Central memory CD4-positive, alpha-beta T cell (primary cell): ENCODE results near the gene PNPLA6.
"Not testable (repeated sequence)": the region's sequence is repeated elsewhere in the genome, so short reads cannot be mapped to it uniquely, and the experiment has no call there.

Experiments used
- DNase-seq: peaks from one replicate; pipeline ENCODE4 v3.0.0; 2022

The PNPLA6 gene

DNA sequence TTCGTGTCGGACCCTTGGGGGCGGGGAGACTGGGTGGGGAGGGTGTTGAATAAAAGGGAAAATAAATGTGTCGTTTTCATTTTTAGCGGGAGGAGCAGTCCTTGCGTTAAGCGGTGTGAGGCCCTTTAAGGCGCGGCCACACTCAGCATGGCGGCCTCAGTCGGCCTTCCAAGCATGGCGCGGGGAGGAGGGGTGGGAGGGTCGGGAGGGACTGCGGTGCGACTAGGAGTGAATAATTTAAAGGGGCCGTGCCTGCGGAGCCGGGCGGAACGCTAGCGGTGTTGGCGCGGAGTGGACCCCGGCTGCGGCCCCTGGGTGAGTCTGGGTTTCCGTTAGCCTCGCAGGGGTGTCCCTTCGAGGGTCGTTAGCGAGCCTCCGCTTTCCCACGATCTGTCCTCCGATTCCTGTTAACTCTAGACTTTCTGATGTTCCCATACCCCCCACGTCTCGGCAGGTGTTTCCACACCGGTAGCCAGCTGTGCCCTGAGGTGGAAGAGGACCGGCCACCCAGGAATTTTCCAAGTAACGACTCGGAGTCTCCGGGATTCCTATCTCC, 1.5 kb upstream of the PNPLA6 start:
- peak; percentile 79 for DNase-seq

DNA sequence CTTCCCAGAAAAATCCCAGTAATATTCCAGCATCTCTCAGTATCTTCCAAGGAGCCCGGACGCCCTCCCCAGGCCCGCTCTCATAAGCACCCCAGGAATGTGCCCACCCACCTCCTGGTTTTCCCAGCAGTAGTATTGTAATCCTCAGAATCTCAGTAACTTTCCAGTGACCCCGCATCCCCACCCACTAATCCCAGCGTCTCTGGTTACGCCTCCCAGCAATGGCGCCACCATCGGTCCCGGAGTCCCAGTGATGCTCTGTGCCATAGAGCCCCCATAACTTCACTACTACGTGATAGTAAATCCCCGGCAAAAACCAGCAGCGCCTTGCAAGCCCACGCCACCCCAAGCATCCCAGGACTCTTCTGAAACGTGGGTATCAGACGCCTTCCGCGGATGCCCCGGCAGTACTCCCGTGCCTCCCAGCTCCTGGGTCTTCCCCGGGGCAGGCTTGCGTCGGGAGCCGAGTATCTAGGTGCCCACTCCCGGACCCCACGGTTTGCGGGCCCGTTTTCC, 928 bp upstream of the PNPLA6 start:
- peak; percentile 24 for DNase-seq

DNA sequence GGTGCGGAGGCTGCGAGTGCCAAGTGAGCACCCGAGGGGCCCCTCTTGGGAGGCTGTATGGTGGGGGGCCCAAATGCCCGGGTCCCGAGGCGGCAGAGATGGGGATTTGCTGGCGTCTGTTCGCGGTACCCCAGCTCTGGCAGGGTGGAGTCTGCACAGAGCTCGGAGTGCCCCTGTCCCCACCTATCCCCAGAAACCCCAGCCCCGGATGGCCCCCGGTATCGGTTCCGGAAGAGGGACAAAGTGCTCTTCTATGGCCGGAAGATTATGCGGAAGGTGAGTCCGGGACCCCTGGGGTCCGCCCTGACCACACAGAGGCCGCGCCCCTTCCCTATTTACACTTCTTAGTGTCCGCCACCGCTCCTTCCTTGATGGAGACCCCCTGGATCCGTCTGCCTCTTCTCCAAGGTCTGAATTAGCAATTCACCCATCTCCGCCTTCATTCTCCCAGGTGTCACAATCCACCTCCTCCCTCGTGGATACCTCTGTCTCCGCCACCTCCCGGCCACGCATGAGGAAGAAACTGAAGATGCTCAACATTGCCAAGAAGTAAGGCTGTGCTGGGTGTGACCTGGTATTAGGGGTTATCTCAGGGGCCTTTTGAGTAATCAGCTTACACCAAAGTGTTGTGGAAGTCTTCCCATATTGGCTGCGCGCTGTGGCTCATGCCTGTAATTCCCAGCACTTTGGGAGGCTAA, 630 bp downstream of the PNPLA6 start:
- no peak for DNase-seq

DNA sequence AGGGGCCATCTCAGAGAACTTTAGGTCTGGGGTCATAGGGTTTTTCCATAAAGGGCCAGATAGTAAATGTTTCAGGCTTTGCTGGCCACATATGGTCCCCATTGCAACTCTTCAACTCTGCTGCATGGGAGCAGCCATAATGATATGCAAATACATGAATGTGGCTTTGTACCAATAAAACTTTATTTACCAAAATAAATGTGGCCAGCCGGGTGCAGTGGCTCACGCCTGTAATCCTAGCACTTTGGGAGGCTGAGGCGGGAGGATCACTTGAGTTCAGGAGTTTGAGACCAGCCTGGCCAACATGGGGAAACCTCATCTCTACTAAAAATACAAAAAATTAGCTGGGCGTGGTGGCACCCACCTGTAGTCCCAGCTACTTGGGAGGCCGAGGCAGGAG, 3.5 kb downstream of the PNPLA6 start:
- not testable (repeated sequence) for DNase-seq

GRCh38 chr19:7539827-7540425, 4.4 kb downstream of the PNPLA6 start:
- DNase-seq = no peak

DNA sequence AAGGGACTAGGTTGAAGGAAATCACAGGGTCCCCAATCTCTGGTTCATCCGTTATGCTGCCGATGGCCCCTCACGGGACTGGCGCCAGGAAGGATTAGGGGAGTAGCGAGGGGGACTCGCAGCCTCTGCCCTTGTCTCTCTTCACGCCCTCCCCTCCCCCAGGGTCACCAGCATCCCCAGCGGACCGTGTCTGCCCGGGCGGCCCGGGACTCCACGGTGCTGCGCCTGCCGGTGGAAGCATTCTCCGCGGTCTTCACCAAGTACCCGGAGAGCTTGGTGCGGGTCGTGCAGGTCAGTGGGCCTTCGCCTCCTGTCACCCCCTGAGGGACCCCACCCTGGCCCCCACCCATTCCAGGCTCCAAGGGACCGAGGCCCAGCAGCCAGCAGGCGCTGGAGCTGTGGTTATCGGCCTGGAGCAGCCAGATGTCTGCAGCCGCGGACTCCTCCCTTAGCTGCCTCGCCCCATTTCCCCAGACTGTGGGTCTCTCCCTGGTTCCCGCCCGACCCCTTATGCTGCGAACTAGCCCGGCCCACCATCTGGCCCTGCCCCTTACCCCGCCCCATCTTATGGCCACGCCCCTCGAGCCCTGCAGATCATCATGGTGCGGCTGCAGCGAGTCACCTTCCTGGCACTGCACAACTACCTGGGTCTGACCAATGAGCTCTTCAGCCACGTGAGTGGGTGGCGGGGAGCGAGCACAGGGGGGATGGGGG, 5.4 kb downstream of the PNPLA6 start:
- DNase-seq = no peak

- no peak for DNase-seq
These were observed 5.9 kb downstream of the PNPLA6 start for GRCh38 chr19:7541475-7541824.

DNA sequence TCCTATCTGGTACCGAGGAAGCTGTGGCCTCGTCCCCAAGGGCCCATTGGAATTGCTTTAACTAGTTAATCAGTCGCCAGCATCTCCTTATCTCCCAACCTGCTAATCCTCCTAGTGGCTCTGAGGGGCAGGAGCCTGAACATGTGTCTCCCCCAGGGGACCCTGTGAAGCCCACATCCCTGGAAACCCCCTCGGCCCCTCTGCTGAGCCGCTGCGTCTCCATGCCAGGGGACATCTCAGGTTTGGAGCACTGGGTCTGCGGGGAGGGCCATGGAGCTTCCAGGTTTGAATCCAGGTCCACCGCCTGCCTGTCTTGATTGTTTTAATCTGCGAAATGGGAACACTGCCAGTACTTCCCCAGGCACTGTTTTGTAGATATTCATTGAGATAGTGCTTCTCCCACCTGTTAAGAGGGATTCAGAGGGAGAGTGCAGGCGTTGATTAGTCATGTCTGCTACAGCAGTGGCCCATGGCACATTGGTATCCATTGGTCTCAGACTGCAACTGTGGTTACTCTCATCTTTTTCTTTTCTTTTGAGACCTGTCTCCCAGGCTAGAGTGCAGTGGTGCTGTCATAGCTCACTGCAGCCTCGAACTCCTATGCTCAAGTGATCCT, 6.4 kb downstream of the PNPLA6 start:
- DNase-seq = no peak

DNA sequence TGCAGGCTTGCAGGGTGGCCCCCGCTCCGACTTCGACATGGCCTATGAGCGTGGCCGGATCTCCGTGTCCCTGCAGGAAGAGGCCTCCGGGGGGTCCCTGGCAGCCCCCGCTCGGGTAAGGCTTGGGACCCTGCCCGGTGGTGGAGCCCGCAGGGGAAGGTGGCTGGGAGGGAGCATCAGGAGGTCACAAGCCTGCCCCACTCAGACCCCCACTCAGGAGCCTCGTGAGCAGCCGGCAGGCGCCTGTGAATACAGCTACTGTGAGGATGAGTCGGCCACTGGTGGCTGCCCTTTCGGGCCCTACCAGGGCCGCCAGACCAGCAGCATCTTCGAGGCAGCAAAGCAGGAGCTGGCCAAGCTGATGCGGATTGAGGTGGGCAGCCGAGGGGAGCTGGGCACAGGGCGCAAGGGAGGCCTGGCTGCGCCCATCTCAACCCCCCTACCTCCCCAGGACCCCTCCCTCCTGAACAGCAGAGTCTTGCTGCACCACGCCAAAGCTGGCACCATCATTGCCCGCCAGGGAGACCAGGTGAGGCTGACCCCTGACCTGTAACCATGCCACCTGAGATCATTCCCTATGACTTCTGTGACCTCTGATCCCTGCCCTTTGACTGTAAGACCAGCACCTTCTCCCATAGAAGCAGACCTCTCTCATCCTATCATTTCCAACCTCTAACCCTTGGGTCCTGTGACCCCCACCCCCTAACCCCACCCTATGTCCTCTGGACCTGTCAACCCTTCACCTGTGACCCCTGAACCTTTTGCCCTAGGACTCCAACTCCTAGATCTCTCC, 7.2 kb downstream of the PNPLA6 start:
- no peak for DNase-seq

- DNase-seq = no peak
These were observed 9.1 kb downstream of the PNPLA6 start for GRCh38 chr19:7544626-7545025.

DNA sequence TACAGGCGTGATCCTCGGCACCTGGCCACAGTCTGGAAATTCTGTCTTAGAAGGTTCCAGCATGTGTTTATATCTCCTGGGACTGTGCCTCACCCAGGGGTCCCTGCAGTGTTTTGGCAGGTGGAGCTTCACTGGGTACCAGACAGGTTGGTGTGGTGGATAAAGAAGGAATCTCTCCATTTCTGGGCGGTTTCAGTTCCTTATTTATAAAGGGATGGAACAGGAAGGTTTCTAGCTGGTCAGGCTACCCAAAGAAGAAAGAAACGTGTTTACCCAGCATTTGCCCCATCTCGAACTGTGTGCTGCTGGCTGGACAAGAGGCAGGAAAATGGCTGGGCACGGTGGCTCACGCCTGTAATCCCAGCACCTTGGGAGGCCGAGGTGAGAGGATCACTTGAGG, 9.8 kb downstream of the PNPLA6 start:
- no peak for DNase-seq

GRCh38 chr19:7545904-7546303, 10.4 kb downstream of the PNPLA6 start:
- DNase-seq = no peak

GRCh38 chr19:7547159-7547558, 11.6 kb downstream of the PNPLA6 start:
- DNase-seq = no peak

- DNase-seq = no peak
These were observed 14.1 kb downstream of the PNPLA6 start for GRCh38 chr19:7549429-7550148.

DNA sequence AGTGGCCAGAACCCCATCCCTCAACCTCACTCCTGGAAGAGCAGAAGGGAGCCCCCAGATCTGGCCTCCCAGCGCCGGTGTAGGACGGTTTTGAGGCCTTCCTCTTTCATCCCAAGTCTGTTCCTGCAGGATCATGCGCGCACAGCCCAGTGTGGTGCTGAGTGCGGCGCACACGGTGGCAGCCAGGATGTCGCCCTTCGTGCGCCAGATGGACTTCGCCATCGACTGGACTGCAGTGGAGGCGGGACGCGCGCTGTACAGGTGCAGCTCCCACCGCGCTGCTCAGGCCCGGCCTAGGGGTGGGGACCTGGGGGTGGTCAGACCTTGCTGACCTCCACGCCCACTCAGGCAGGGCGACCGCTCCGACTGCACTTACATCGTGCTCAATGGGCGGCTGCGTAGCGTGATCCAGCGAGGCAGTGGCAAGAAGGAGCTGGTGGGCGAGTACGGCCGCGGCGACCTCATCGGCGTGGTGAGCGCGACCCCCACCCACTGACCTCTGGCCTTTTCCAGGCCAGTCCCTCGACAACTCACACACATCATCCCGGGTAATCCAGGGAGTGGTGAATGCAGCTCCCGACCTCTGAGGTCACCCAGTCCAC, 14.8 kb downstream of the PNPLA6 start:
- no peak for DNase-seq

DNA sequence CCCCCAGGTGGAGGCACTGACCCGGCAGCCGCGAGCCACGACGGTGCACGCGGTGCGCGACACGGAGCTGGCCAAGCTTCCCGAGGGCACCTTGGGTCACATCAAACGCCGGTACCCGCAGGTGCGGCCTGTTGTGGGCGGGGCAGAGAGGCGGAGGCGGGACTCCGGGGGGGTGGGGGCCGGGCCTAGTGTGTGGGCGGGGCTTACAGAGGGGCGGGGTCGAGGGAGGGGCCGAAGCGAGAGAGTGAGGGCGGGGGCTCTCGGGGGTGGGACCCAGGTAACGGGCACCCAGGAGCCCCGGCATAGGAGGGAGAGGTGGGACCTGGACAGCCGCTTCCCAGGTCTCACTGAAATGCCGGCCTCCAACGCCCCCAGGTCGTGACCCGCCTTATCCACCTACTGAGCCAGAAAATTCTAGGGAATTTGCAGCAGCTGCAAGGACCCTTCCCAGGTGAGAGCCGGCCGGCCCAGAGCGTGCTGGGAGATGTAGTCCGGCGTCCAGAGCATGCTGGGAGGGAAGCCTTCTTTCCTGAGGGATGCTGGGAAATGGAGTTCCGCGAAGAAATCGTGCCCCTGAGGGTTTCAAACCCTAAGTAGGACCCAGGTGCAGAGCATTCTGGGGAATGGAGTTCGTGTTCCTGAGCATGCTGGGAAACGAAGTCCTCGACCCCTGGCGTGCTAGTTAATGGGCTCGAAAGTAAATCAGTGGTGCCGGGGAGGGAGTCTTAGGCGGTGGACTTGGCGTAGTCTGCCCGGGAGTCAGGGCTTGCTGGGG, 15.7 kb downstream of the PNPLA6 start:
- peak; percentile 20 for DNase-seq

DNA sequence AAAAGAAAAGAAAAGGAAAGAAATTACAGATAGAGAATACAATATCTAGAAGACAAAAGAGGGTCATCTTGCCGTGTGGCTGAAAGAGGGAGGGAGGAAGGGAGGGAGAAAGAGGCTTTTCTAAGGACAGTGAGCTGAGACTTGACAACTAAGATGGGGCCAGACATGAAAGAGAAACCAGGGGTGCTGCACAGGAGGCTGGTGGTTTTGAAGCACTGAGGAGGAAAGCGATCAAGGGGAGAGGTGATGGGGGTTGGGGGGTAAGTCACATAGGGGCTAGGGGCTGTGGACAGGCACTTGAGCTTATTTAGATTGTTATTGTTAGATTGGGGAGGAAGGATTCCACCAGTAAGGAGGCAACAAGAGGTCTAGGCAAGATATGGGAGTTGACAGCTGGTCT, 17.3 kb downstream of the PNPLA6 start:
- DNase-seq = no peak

DNA sequence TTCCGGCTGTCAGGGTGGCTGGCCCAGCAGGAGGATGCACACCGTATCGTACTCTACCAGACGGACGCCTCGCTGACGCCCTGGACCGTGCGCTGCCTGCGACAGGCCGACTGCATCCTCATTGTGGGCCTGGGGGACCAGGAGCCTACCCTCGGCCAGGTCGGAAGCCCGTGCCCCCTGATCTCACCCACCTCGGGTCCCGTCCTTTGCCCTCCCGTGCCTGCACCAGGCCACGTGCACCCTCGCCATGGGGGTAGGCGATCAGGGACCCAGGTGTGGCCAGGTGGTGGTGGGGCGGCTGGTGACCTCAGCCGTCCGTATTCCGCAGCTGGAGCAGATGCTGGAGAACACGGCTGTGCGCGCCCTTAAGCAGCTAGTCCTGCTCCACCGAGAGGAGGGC, 19.0 kb downstream of the PNPLA6 start:
- no peak for DNase-seq

- DNase-seq = no peak
These were observed 19.7 kb downstream of the PNPLA6 start for GRCh38 chr19:7554990-7555864.
